K562 (cell line): Measurements from ENCODE around the gene PLCD1. TPM values are rescaled to one million over a fixed set of nuclear protein-coding genes. Genes with fewer than 3 reads are reported as not detected.

Experiments used
- ARID4B ChIP-seq: sonication (generic); formaldehyde crosslinking; IDR thresholded peaks from 2 replicates; pipeline ENCODE4 v1.8.0; 2022; ENCODE audit warnings: mild to moderate bottlenecking, missing genetic modification reagents
- CBX5 ChIP-seq: IDR thresholded peaks from 2 replicates; pipeline ENCODE4 v1.6.1; 2014; ENCODE audit warnings: low read depth, borderline replicate concordance
- COPS2 ChIP-seq: fragments of 450-650 bp; conservative IDR thresholded peaks from 2 replicates; pipeline ENCODE4 v1.6.1; 2016; ENCODE audit warnings: mild to moderate bottlenecking, moderate library complexity
- CTBP1 ChIP-seq: fragments of 450-650 bp; IDR thresholded peaks from 2 replicates; pipeline ENCODE4 v1.6.1; 2016; ENCODE audit warnings: borderline replicate concordance
- ESRRA ChIP-seq: fragments of 450-650 bp; IDR thresholded peaks from 2 replicates; pipeline ENCODE4 v1.6.1; 2014; ENCODE audit warnings: low read depth, mild to moderate bottlenecking, moderate library complexity, borderline replicate concordance
- FOXK2 ChIP-seq, 2 experiments: fragments of 450-650 bp; IDR thresholded peaks in 1 of 2; conservative IDR thresholded peaks in 1 of 2; 2 replicates each; pipeline ENCODE4 v1.6.1; 2016; ENCODE audit warnings: low read depth in 2 of 2, mild to moderate bottlenecking in 1 of 2
- GATA2 ChIP-seq: sonication (generic); formaldehyde crosslinking; IDR thresholded peaks from 2 replicates; pipeline ENCODE4 v1.4.0; 2020; ENCODE audit warnings: mild to moderate bottlenecking, missing genetic modification reagents
- GATAD2A ChIP-seq: fragments of 450-650 bp; IDR thresholded peaks from 2 replicates; pipeline ENCODE4 v1.6.1; 2017
- GTF2F1 ChIP-seq: IDR thresholded peaks from 2 replicates; pipeline ENCODE4 v1.6.1; 2011; ENCODE audit warnings: low read depth, low read length, improper control_type of control experiment
- MBD1 ChIP-seq: fragments of 250-450 bp; sonication (Bioruptor Pico); IDR thresholded peaks from 2 replicates; pipeline ENCODE4 v1.8.0; 2022; ENCODE audit warnings: inconsistent platforms
- MEF2A ChIP-seq: IDR thresholded peaks from 2 replicates; pipeline ENCODE4 v1.6.1; 2011; ENCODE audit warnings: low read depth, mild to moderate bottlenecking, low read length, moderate library complexity; ENCODE audit not compliant: control insufficient read depth
- MEIS2 ChIP-seq: fragments of 450-650 bp; IDR thresholded peaks from 2 replicates; pipeline ENCODE4 v1.6.1; 2014; ENCODE audit warnings: mild to moderate bottlenecking; ENCODE audit not compliant: partially characterized antibody
- NBN ChIP-seq: fragments of 450-650 bp; IDR thresholded peaks from 2 replicates; pipeline ENCODE4 v1.6.1; 2016; ENCODE audit warnings: low read depth, mild to moderate bottlenecking
- NFATC3 ChIP-seq: fragments of 450-650 bp; IDR thresholded peaks from 2 replicates; pipeline ENCODE4 v1.6.1; 2017; ENCODE audit warnings: mild to moderate bottlenecking
- NR2F6 ChIP-seq: fragments of 450-650 bp; formaldehyde crosslinking; IDR thresholded peaks from 2 replicates; pipeline ENCODE4 v1.4.0; 2020; ENCODE audit warnings: mild to moderate bottlenecking
- NRF1 ChIP-seq, 2 experiments: fragments of 450-650 bp; IDR thresholded peaks in 1 of 2; conservative IDR thresholded peaks in 1 of 2; 2 replicates each; pipeline ENCODE4 v1.6.1; 2014; ENCODE audit warnings: mild to moderate bottlenecking in 2 of 2
- PML ChIP-seq: IDR thresholded peaks from 2 replicates; pipeline ENCODE4 v1.6.1; 2012; ENCODE audit warnings: low read length, inconsistent platforms
- RBM25 ChIP-seq: fragments of 200-400 bp; formaldehyde crosslinking; IDR thresholded peaks from 2 replicates; pipeline ENCODE4 v1.6.1; 2018; ENCODE audit warnings: low read length, low read depth, moderate library complexity; ENCODE audit not compliant: severe bottlenecking
- U2AF2 ChIP-seq: fragments of 200-400 bp; formaldehyde crosslinking; optimal IDR thresholded peaks from 2 replicates; pipeline ENCODE3; 2017; ENCODE audit warnings: low read depth, mild to moderate bottlenecking, low read length
- XRCC3 ChIP-seq: fragments of 450-650 bp; IDR thresholded peaks from 2 replicates; pipeline ENCODE4 v1.6.1; 2017; ENCODE audit warnings: mild to moderate bottlenecking, moderate library complexity
- ZBTB26 ChIP-seq: fragments of 450-650 bp; formaldehyde crosslinking; IDR thresholded peaks from 2 replicates; pipeline ENCODE4 v1.4.0; 2022; ENCODE audit warnings: missing genetic modification characterization
- ZKSCAN8 ChIP-seq: fragments of 200-800 bp; sonication (Bioruptor generic); IDR thresholded peaks from 2 replicates; pipeline ENCODE4 v1.6.1; 2016; ENCODE audit warnings: missing genetic modification characterization, missing compliant biosample characterization
- ZNF134 ChIP-seq: fragments of 250-450 bp; sonication (Bioruptor Pico); conservative IDR thresholded peaks from 2 replicates; pipeline ENCODE4 v1.4.0; 2020
- polyA plus RNA-seq, 8 experiments: library from polyadenylated mRNA; depleted of rRNA in 4 of 8; stranded (reverse) in 5 of 8; unstranded in 3 of 8; fragments of >200 nt; fragmentation: Nextera tagmentation in 2 of 8; fragmentation: Illumina TruSeq in 1 of 8; extraction: Ambion mirVana in 2 of 8; extraction: Trizol in 1 of 8; gene quantifications; 2 replicates each; pipeline versions ENCODE4 v1.2.1 to v1.2.3, GENCODE V29; 2011 to 2014; ENCODE audit warnings: inconsistent platforms in 1 of 8, missing spikeins in 1 of 8
- total RNA-seq, 7 experiments: library from RNA; depleted of rRNA in 6 of 7; stranded (reverse); fragments of >200 nt in 6 of 7; fragmentation: Illumina TruSeq in 2 of 7; extraction: Trizol in 2 of 7; gene quantifications; 2 replicates each; pipeline versions ENCODE4 v1.2.1 to v1.2.3, GENCODE V29; 2011 to 2021; ENCODE audit warnings: low replicate concordance in 1 of 7

The PLCD1 gene
- total and polyA plus RNA-seq, 9 of the 15 experiments (the other 6 are each of a cell fraction or from before 2014, with no cell fraction given), result 5.4 to 209 (median 116) TPM

DNA sequence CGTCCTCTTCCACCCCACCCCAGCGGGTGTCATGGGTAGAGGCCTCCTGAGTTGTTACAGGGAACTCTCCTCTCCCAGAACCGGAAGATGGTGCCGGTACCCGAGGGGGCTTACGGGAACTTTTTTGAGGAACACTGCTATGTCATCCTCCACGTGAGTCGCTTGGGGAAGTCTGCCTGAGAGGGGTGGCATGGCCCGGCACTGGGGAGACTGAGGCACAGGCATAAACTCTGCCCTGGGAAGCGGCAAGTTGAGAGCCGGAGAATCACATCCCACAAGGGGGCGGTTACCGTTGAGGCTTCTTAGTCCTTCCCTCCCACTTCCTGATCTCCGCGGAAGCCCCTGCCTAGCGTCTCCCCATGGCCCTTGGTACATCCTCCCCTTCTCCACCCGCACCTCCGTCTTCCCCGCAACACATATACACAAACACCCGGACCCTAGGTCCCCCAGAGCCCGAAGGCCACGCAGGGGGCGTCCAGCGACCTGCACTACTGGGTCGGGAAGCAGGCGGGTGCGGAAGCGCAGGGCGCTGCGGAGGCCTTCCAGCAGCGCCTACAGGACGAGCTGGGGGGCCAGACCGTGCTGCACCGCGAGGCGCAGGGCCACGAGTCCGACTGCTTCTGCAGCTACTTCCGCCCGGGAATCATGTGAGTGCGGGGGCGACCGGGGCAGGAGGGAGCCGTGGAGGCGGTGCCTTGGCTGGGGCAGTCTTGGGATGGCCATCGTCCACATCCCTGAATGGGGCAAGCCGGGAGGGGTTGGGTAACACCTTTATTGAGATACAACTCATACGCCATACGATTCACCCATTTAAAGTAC, 35.4 kb downstream of the PLCD1 start (continued):
- peak; percentile 86 for TF ChIP-seq ARID4B
- peak; percentile 92 for TF ChIP-seq PML
- TF ChIP-seq ZNF134 (CRISPR knock-in tag), result no peak; the same call in none of the 2 replicates
- no peak for TF ChIP-seq XRCC3
- TF ChIP-seq GTF2F1, result peak; percentile 63; the same call in 1 of the 2 replicates
- TF ChIP-seq GATA2 (CRISPR knock-in tag), result no peak
- TF ChIP-seq U2AF2, result no peak
- TF ChIP-seq MBD1 (CRISPR knock-in tag), result no peak
- peak; percentile 77; the same call in 1 of the 2 replicates for TF ChIP-seq ESRRA
- peak; percentile 67; the same call in 1 of the 2 replicates for TF ChIP-seq ZBTB26 (CRISPR knock-in tag)
- TF ChIP-seq NR2F6 (CRISPR knock-in tag), result no peak
- TF ChIP-seq ZKSCAN8 (CRISPR knock-in tag), result peak; percentile 28; the same call in 1 of the 2 replicates
- peak; percentile 88 for TF ChIP-seq CTBP1
- TF ChIP-seq MEF2A, result no peak
- TF ChIP-seq GATAD2A, result peak; percentile 73; the same call in 1 of the 2 replicates
- no peak for TF ChIP-seq COPS2
- TF ChIP-seq NRF1 (conservative IDR thresholded peaks at IDR 0.05 in 1 of 2, IDR thresholded peaks at IDR 0.05 in 1 of 2), result peak; percentile 71 to 76
- no peak; the same call in 1 of the 2 replicates for TF ChIP-seq CBX5
- TF ChIP-seq NBN, result peak; percentile 94
- TF ChIP-seq FOXK2 (conservative IDR thresholded peaks at IDR 0.05 in 1 of 2, IDR thresholded peaks at IDR 0.05 in 1 of 2; ENCODE audit: low read depth in 2 of 2), result peak; percentile 87 to 89
- no peak for TF ChIP-seq RBM25
- TF ChIP-seq NFATC3, result peak; percentile 20; the same call in 1 of the 2 replicates
- no peak for TF ChIP-seq MEIS2
